Liver (tissue), 9 donors: ENCODE data around the gene IP6K3. TPM values are rescaled to one million over a fixed set of nuclear protein-coding genes. Genes with fewer than 3 reads are reported as not detected.

Experiments used
- DNase-seq: peaks from one replicate; pipeline ENCODE4 v3.0.0-alpha.2; 2017; ENCODE audit warnings: low spot score
- H3K27ac ChIP-seq, 2 donors: one replicate each; pipeline ENCODE4 v1.7.0; 2013; ENCODE audit warnings: inconsistent platforms in 2 of 2, low read length in 2 of 2, control low read depth in 1 of 2, low read depth in 1 of 2, mild to moderate bottlenecking in 1 of 2
- H3K27me3 ChIP-seq, 4 donors: one replicate each; pipeline versions ENCODE4 v1.6.1 to v1.7.0; 2013; ENCODE audit warnings: low read length in 3 of 4, inconsistent platforms in 1 of 4, mild to moderate bottlenecking in 1 of 4, moderate library complexity in 1 of 4; ENCODE audit not compliant: control insufficient read depth in 4 of 4, insufficient read depth in 4 of 4
- H3K36me3 ChIP-seq, 4 donors: one replicate each; pipeline versions ENCODE4 v1.6.1 to v1.7.0; 2013; ENCODE audit warnings: low read length in 3 of 4, mild to moderate bottlenecking in 3 of 4, low read depth in 1 of 4, moderate library complexity in 1 of 4; ENCODE audit not compliant: control insufficient read depth in 4 of 4, insufficient read depth in 3 of 4
- H3K4me1 ChIP-seq, 4 donors: one replicate each; pipeline versions ENCODE4 v1.6.1 to v1.7.0; 2013; ENCODE audit warnings: low read length in 3 of 4, mild to moderate bottlenecking in 3 of 4, moderate library complexity in 1 of 4; ENCODE audit not compliant: control insufficient read depth in 4 of 4, insufficient read depth in 4 of 4
- H3K4me3 ChIP-seq, 3 donors: one replicate each; pipeline versions ENCODE4 v1.6.1 to v1.7.0; 2013; ENCODE audit warnings: low read length in 3 of 3, control low read depth in 1 of 3, low read depth in 1 of 3, mild to moderate bottlenecking in 1 of 3
- H3K9ac ChIP-seq, 2 donors: one replicate each; pipeline ENCODE4 v1.7.0; 2013; ENCODE audit warnings: low read length in 2 of 2, mild to moderate bottlenecking in 2 of 2, moderate library complexity in 2 of 2, control low read depth in 1 of 2, low read depth in 1 of 2
- H3K9me3 ChIP-seq, 4 donors: one replicate each; pipeline versions ENCODE4 v1.6.1 to v1.7.0; 2013; ENCODE audit warnings: low read length in 3 of 4; ENCODE audit not compliant: control insufficient read depth in 4 of 4
- ATF3 ChIP-seq: IDR thresholded peaks from 2 replicates; pipeline ENCODE4 v1.6.1; 2016; ENCODE audit warnings: antibody characterized with exemption
- CTCF ChIP-seq: fragments of 150-350 bp; IDR thresholded peaks from 2 replicates; pipeline ENCODE4 v1.5.1; 2017; ENCODE audit warnings: improper control_type of control experiment, low read depth, low read length; ENCODE audit not compliant: missing input control
- FOXA1 ChIP-seq: IDR thresholded peaks from 2 replicates; pipeline ENCODE4 v1.6.1; 2016; ENCODE audit warnings: antibody characterized with exemption
- FOXA2 ChIP-seq: IDR thresholded peaks from 2 replicates; pipeline ENCODE4 v1.6.1; 2016; ENCODE audit warnings: antibody characterized with exemption
- GABPA ChIP-seq, 2 donors: IDR thresholded peaks in 1 of 2; conservative IDR thresholded peaks in 1 of 2; 2 replicates each; pipeline ENCODE4 v1.6.1; 2016; ENCODE audit warnings: antibody characterized with exemption in 2 of 2, mild to moderate bottlenecking in 1 of 2, moderate library complexity in 1 of 2
- HNF4A ChIP-seq, 2 donors: conservative IDR thresholded peaks; 2 replicates each; pipeline ENCODE4 v1.6.1; 2016; ENCODE audit warnings: antibody characterized with exemption in 2 of 2, mild to moderate bottlenecking in 2 of 2
- HNF4G ChIP-seq: IDR thresholded peaks from 2 replicates; pipeline ENCODE4 v1.6.1; 2016; ENCODE audit warnings: antibody characterized with exemption
- REST ChIP-seq: IDR thresholded peaks from 2 replicates; pipeline ENCODE4 v1.6.1; 2016; ENCODE audit warnings: antibody characterized with exemption, mild to moderate bottlenecking
- RXRA ChIP-seq, 2 donors: IDR thresholded peaks; 2 replicates each; pipeline ENCODE4 v1.6.1; 2017 to 2018; ENCODE audit warnings: antibody characterized with exemption in 2 of 2, mild to moderate bottlenecking in 1 of 2
- SP1 ChIP-seq: IDR thresholded peaks from 2 replicates; pipeline ENCODE4 v1.6.1; 2018; ENCODE audit warnings: antibody characterized with exemption, mild to moderate bottlenecking
- TAF1 ChIP-seq: conservative IDR thresholded peaks from 2 replicates; pipeline ENCODE4 v1.6.1; 2016; ENCODE audit warnings: antibody characterized with exemption, mild to moderate bottlenecking
- YY1 ChIP-seq: IDR thresholded peaks from 2 replicates; pipeline ENCODE4 v1.6.1; 2016; ENCODE audit warnings: antibody characterized with exemption, mild to moderate bottlenecking
- WGBS: extraction: QIAGEN DNeasy Blood & Tissue Kit; methylation state at CpG from one replicate; pipeline ENCODE4 v1.1.7; 2013; 5-methylcytosine and 5-hydroxymethylcytosine counted together
- polyA plus RNA-seq, 2 donors: library from polyadenylated mRNA; stranded (reverse) in 1 of 2; unstranded in 1 of 2; fragments of 200-250 nt in 1 of 2; fragments of >200 nt in 1 of 2; fragmentation: Nextera tagmentation in 1 of 2; extraction: Ambion mirVana in 1 of 2; gene quantifications; one replicate each; pipeline versions ENCODE4 v1.2.1 to v1.2.3, GENCODE V29; 2013 to 2015
- total RNA-seq, 2 donors: library from RNA; depleted of rRNA; stranded (reverse); fragments of >200 nt; gene quantifications; one replicate each; pipeline ENCODE4 v1.2.3, GENCODE V29; 2014
- donor health status: healthy.
- donor health status: healthy.
- donor health status: healthy.
- donor health status: healthy.
- donor health status: healthy.

IP6K3 gene
- total and polyA plus RNA-seq, 4 donors = 1.5 to 12.9 (median 6.7) TPM

GRCh38 chr6:33692078-33692759 lies 54.5 kb downstream of the IP6K3 start:
- no peaks in the 10 kb centered on the region for H3K9me3 ChIP-seq
- H3K27me3 ChIP-seq = no peaks in the 10 kb centered on the region
- H3K36me3 ChIP-seq = peaks cover 0 to 5% (median 0%) of the 10 kb centered on the region in 4 donors
- DNase-seq = no peak
- H3K9ac ChIP-seq = no peak overlapping the region
- H3K4me1 ChIP-seq = peaks cover 0 to 4% (median 0%) of the 10 kb centered on the region in 4 donors
- TF ChIP-seq FOXA1 = no peak
- TF ChIP-seq HNF4A (conservative IDR thresholded peaks at IDR 0.05) = no peak
- no peak for TF ChIP-seq REST
- no peak for TF ChIP-seq CTCF
- TF ChIP-seq SP1 = no peak
- TF ChIP-seq YY1 = no peak
- TF ChIP-seq FOXA2 = no peak
- TF ChIP-seq RXRA (IDR thresholded peaks at IDR 0.05) = no peak
- TF ChIP-seq TAF1 = no peak
- peak overlapping the region in 1 of 2 donors; percentile 47 for H3K27ac ChIP-seq
- WGBS = 89% methylated on average over 12 of the region's 12 CpGs
- no peak overlapping the region for H3K4me3 ChIP-seq

GRCh38 chr6:33691456-33692077 lies 55.1 kb downstream of the IP6K3 start:
- DNase-seq = no peak

More at GRCh38 chr6:33691456-33692077, 55.1 kb downstream of the IP6K3 start:
- Histone ChIP-seq H3K27ac (no peak overlapping the region), H3K27me3 (no peaks in the 10 kb centered on the region), H3K9ac (no peak overlapping the region), H3K36me3 (peaks cover 0 to 3% (median 0%) of the 10 kb centered on the region in 4 donors), H3K4me3 (no peak overlapping the region), H3K4me1 (no peaks in the 10 kb centered on the region), H3K9me3 (no peaks in the 10 kb centered on the region)
- WGBS = 90% methylated on average over 15 of the region's 15 CpGs
- TF ChIP-seq ATF3 (no peak), HNF4G (no peak), GABPA (IDR thresholded peaks at IDR 0.05 in 1 of 2, conservative IDR thresholded peaks at IDR 0.05 in 1 of 2) (no peak), RXRA (IDR thresholded peaks at IDR 0.05) (no peak)
